Activated T-helper 1 cell treated with anti-CD3 and anti-CD28 coated beads, Interleukin-2, amount 50 U/mL, for 16 hours (primary cell): ENCODE measurements around the gene BZW1.

Source experiments
- DNase-seq, 2 donors: peaks; one replicate each; pipeline ENCODE4 v3.0.0-alpha.2; 2020; ENCODE audit warnings: low read depth in 1 of 2, low spot score in 1 of 2

The BZW1 gene

GRCh38 chr2:200829258-200829655, 17.5 kb downstream of the BZW1 start:
- no peak for DNase-seq

GRCh38 chr2:200834701-200835100, 23.0 kb downstream of the BZW1 start:
- no peak for DNase-seq

GRCh38 chr2:200839513-200839912, 27.8 kb downstream of the BZW1 start:
- no peak for DNase-seq

- DNase-seq = no peak
Measured at GRCh38 chr2:200843993-200844948, 32.6 kb downstream of the BZW1 start.

DNA sequence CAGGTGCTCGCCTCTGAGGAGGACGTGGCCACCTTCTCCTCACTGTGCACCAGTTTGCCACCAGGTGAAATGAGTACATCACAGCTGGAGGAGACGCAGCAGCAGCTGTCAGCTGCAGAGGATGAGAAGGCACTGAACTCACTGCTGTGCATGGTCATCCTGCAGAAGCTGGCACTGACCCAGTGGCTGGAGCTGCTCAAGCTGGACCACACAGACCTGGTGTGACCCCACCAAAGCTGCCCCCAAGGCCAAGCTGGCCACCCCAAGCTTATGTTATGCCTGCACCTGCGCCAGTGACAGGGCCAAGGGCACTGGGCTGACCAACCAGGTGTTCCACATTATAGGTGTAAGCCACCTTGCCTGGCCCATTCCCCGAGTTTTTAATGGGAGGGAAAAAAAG, 33.5 kb downstream of the BZW1 start:
- DNase-seq = no peak

- no peak for DNase-seq
Measured at GRCh38 chr2:200845669-200846325, 34.1 kb downstream of the BZW1 start.

- DNase-seq = no peak
Measured at GRCh38 chr2:200847269-200847668, 35.6 kb downstream of the BZW1 start.

DNA sequence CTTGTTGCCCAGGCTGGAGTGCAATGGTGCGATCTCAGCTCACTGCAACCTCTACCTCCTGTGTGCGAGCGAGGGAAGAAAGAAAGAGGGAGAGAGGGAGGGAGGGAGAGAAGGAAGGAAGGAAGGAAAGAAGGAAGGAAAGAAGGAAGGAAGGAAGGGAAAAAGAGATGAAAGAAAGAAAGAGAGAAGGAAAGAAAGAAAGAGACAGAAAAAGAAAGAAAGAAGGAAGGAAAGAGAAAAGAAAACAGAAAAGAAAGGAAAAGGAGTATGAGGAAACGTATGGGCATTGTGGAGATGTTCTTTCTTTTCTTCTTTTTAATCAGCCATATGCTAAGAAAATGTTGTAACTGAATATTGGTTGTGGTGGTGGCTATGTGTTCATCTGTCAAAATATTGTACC, 36.2 kb downstream of the BZW1 start:
- DNase-seq = no peak

DNA sequence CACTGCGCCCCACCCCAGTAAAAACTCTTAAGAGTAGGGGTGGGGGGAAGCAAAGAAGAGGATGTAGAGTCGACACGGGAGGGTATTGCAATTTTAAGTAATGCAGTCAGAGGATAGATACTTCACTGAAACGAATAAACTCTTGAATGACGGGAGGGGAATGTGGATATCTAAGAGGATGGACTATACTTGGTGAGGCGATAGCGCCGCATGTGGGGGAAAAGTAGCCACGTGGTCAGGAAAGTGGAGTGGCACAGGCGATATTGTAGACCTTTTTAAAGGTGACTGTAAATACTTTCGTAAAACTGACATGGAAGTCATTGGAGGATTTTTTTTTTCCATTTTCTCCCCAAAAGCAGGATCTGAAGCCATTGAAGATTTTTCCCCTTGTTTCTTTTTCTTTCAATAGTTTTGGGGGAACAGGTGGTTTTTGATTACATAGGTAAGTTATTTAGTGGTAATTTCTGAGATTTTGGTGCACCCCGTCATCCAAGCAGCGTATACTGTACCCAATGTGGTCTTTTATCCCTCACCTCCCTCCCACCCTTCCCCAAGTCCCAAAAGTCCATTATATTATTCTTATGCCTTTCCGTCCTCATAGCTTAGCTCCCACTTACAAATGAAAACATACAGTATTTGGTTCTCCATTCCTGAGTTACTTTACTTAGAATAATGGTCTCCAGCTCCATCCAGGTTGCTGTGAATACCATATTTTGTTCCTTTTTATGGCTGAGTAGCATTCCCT, 39.0 kb downstream of the BZW1 start:
- DNase-seq = no peak

DNA sequence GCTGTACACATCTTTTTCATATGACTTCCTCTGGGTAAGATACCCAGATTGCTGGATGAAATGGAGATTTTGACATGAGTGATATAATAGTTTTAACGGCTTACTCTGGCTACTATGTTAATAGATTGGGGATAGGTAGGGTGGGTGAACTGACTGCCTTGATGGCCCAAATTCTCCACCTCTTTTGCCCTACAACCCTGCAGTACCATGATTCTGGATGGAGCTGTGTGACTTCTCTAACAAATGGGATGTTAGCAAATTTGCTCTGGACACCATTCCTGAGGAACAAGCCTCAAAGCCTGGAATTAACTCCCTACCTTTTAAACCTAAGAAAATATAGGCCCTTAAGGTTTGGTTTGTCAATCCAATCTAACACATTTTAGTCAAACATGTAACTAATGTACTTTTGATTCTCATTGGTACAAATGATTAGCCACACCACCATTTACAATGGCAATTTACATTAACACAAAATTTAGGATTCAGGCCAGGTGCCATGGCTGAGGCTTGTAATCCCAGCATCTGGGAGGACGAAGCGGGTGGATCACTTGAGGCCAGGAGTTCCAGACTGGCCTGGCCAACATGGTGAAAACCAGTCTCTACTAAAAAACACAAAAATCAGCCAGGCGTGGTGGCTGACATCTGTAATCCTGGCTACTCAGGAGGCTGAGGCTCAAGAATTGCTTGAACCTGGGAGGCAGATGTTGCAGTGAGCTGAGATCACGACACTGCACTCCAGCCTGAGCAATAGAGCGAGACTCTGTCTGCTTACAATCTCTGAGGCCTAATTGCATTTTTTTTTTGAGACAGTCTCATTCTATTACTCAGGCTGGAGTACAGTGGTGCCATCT, 39.9 kb downstream of the BZW1 start:
- DNase-seq = no peak

DNA sequence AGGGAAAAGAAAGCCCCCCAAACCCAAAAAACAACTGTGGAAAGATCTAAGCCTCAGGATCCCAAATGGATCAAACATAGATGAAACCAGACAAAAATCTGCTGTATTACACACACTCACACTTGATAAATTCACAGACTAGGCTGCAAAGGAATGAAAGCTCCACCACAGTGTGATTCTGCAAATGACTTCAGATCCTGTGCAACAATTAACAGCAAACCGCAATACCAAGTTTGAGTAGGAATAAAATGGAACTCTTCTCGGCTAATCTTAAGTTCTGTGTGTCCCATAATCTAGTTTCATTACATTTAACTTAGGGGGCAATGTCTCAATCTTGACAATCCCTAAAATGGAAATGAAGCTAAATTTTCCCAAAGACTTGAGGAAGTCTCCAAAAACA, 40.9 kb downstream of the BZW1 start:
- no peak for DNase-seq

DNA sequence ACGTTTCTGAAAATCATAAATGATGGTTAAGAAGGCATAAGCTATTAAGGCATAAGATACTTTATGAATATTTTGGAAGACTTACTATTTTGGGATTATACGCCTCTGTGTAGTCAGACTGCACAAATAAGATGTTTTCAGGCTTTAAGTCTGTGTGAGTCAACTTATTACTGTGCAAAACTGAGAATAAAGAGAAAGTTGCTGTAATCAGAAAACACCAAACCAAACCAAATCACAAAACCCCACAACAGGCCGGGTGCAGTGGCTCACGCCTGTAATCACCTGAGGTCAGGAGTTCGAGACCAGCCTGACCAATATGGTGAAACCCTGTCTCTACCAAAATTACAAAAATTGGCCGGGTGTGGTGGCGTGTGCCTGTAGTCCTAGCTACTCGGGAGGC, 45.1 kb downstream of the BZW1 start:
- no peak for DNase-seq

- no peak for DNase-seq
Measured at GRCh38 chr2:200860092-200860795, 48.5 kb downstream of the BZW1 start.

- no peak for DNase-seq
Measured at GRCh38 chr2:200861617-200862155, 50.0 kb downstream of the BZW1 start.

DNA sequence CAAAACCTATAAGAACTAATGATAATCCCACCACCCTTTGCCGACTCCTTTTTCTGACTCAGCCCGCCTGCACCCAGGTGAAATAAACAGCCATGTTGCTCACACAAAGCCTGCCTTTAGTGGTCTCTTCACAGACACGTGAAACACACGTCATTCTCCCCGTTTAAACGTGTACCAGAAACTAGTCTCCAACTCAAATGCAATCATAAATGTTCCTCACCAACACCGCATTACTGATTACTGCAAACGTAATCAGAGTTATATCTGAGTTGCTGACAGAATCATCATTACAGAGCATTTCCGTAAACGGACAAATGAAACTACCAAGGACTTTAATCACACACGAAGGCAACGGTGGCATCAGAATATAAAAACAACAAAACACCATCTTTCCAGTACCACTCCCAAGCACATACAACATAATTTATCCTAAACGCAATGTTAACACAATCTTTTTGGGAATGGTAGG, 50.9 kb downstream of the BZW1 start:
- DNase-seq = peak in 1 of 2 donors; percentile 34

- no peak for DNase-seq
Measured at GRCh38 chr2:200863782-200864175, 52.1 kb downstream of the BZW1 start.

DNA sequence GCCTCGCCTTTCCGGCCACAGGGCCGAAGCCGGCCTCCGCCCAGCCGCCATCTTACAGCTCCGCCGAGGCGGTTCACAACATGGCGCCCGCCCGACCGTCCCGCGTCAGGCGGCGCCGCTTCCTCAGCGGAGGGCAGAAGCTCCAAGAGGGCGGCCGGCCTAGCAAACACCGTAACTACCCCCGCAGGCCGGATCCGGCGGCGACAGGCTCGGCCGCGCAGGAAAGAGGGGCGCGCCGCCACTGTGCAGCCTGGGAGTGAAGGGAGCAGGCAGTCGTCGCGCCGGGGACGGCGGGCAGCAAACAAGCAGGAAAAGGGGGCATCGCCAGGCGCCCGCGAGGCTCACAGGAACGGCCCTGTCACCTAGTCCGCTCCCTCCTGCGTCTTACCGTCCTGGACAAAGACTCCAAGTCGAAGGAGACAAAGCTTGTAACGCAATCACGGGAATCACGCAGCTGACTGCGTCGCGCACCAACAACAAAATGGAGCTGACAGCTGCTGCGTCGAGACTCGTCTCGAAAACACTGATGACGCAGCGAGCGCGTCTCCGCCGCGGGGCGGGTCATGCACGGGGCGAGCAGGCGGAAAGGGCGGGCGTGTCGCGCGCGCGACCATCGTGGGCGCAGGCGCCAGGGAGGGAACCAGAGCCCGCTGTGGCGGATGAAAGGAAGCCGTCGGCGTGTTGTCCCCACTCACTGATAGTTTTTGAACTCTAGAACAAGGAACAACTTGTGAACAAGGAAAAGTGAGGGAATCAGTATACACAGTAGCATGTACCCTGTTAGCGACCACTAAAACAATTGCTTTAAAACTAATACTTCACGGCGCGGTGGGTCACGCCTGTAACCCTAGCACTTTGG, 52.7 kb downstream of the BZW1 start, which contains the start of gene CLK1:
CLK1 (minus strand) TSS at position 483 of the 859 bp plus-strand sequence. CDS start 2,796 bp downstream, outside the sequence.
- peak; percentile 95 to 96 for DNase-seq

- DNase-seq = no peak
Measured at GRCh38 chr2:200869014-200869413, 57.3 kb downstream of the BZW1 start.

GRCh38 chr2:200871151-200871550, 59.4 kb downstream of the BZW1 start:
- no peak for DNase-seq
